Skeletal muscle cell (primary cell): ENCODE results near the gene FOXP3.

Source experiments
- DNase-seq: peaks from one replicate; pipeline ENCODE4 v3.0.0-alpha.2; 2010; ENCODE audit warnings: low read depth
- H3K4me3 ChIP-seq: 2 replicates; pipeline ENCODE4 v1.5.1; 2011; ENCODE audit warnings: low read depth, mild to moderate bottlenecking, control low read depth, low read length, moderate library complexity

Gene FOXP3

DNA sequence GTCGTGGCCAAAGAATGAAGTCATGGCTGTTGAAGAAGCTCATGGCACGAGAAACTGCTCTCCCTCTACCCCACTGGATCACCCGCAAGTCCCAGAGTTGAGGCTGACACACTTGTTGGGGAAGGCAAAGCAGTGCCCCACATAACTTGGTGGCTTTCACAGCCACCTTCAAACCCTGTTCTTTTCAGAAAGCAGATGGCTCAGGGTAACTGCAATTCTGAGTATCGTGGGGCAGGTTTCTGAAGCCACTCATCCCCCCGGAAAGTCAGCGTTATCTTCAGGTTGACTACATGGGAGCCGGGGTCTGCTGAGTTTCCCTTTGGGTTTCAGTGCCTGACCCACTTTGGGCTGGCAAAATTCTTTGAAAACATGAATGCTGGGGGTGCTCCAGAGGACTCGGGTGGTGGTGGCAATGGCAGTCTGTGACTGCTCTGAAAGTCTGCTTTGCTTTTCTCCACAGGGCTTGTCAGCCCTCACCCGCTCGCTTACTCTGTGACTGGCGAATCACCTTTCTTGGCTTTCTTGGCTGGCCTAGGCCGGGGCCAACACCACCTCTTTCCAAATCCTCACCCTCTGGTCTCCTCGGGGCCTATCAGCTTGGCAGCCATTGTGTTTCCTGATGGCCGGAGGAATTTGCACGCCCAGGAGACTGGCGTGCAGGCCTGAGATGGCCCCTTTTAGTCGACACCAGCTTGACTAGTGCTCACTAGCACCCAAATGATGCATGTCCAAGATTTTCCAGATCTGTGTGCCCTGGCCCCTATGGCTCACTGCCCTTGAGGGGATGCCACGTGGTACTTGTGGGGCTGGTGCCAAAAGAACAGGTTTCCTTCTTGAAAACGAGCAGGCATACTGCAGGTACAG is 12.4 kb upstream of the FOXP3 start:
- no peak overlapping the region for H3K4me3 ChIP-seq
- DNase-seq: no peak

GRCh38 chrX:49276207-49276606 is 11.7 kb upstream of the FOXP3 start:
- no peak for DNase-seq
- no peak overlapping the region for H3K4me3 ChIP-seq

GRCh38 chrX:49273181-49273727 is 8.7 kb upstream of the FOXP3 start:
- H3K4me3 ChIP-seq: no peak overlapping the region
- DNase-seq: no peak

DNA sequence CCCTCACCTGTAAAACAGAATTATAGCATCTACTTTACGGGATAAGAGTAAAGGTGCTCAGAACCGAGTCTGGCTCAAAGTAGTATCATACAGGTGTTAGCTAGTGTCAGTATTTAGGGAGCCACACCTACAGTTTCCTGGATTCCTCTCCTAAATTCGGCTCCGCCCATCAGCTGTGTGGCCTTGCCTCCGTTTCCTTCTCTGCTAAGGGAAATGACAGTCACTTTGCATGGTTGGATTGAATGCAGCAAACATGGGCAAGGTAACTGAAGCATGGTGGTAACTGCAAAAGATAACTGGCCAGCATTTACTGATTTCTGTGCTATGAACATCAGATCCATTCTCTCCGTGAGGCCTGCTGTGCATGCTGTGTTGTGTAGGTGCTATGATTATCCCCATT is 7.9 kb upstream of the FOXP3 start:
- DNase-seq: no peak
- no peak overlapping the region for H3K4me3 ChIP-seq

DNA sequence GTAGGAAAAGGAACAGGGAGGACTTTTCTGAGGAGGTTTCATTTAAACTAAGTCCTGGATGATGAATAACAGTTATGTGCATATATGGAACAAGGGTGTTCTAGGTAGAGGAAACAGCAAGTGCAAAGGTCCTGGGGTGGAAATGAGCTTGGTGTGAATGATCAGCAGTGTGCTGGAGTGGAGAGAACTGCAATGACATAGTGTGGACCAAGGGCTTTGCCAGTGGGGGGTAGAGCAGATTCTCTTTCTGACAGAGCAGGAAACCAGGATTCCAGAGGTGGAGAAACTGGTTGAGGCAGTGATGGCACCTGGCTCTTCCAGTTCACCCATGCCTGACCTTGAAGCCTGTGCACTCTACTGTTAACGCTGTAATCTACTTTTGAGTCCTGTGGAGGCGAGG is 6.8 kb upstream of the FOXP3 start:
- no peak for DNase-seq
- H3K4me3 ChIP-seq: no peak overlapping the region

DNA sequence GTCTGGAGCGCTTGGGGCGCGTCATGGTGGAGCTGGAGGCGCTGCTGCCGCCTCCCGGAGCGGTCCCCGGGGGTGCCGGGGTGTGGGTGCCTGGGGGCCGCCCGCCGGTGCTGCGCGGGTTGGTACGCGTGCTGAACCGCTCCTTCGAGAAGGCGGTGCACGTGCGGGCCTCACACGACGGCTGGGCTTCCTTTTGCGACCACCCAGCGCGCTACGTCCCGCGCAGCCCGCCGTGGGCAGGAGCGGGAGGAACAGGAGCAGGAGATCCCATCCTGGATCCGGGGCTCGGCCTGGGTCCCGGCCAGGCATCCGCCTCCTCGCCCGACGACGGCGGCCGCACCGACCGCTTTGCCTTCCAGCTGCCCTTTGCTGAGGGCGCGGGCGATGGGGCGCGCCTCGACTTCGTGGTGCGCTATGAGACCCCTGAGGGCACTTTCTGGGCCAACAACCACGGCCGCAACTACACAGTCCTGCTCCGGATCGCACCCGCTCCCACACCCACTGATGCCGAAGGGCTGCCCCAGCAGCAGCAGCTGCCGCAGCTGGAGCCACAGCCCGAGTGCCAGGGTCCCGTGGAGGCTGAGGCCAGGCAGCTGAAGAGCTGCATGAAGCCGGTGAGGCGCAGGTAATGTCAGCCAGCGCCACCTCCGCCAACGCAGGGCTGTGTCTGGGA is 5.9 kb upstream of the FOXP3 start:
- H3K4me3 ChIP-seq: peak overlapping the region; percentile 62
- DNase-seq: no peak

- DNase-seq: no peak
- H3K4me3 ChIP-seq: peak within 1 kb of the TSS; percentile 62
These were observed 5.3 kb upstream of the FOXP3 start, which contains the start of gene PPP1R3F for GRCh38 chrX:49269767-49270248. Gene PPP1R3F, plus strand, starts transcription at chrX:49269793. Its CDS starts 77 bp downstream, at chrX:49269870.

DNA sequence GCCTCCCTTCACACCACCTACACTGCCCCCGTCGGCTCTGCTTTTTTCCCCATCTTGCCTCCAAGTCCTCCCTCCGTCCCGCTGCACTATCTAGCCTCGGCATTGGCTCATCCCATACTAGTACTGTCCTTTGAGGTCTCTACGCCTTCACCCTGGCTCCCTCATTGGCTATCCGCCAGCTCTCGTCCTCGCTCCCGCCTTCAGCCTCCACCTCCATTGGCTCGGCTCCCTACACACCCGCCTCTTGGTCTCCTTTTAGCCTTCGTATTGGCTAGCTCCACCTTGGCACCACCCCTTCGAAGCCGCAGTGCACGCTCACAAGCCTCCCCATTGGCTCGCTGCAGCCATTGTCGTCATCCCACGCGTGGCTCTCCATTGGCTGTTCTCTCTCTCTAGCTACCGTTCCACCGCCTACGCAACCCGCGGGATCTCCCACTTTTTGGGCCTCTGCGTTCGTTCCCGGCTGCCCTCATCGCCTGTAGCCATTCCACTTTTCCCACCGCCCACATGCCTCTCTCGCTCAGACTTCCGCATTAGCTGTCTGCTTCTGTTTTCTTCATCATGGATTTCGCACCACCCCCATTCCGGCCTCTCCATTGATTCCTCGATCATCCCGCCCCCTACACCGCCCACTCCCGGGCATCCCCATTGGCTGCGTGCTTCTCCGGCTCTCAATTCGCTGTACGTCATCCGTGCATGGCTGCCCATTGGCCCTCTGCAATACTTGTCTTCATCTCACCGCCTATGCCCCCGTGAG is 4.7 kb upstream of the FOXP3 start:
- DNase-seq: peak; percentile 95
- H3K4me3 ChIP-seq: peak overlapping the region; percentile 62

DNA sequence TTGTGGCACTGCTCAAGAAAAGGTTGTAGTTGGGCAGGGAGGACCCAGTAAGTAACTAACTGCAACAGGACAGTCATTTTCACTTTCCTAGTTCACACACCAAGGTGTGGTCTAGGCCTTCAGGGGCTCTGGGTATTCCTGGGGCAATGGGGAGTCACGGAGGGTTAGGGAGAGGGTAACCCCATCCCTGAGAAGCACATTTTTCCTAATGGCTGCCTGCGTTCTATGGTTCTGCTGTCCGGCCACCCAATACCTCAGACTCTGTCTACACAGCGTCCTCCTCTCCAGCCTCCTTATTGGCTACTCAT is 4.1 kb upstream of the FOXP3 start:
- peak overlapping the region; percentile 53 for H3K4me3 ChIP-seq
- no peak for DNase-seq

GRCh38 chrX:49266523-49267445 is 2.3 kb upstream of the FOXP3 start:
- no peak overlapping the region for H3K4me3 ChIP-seq
- DNase-seq: no peak

DNA sequence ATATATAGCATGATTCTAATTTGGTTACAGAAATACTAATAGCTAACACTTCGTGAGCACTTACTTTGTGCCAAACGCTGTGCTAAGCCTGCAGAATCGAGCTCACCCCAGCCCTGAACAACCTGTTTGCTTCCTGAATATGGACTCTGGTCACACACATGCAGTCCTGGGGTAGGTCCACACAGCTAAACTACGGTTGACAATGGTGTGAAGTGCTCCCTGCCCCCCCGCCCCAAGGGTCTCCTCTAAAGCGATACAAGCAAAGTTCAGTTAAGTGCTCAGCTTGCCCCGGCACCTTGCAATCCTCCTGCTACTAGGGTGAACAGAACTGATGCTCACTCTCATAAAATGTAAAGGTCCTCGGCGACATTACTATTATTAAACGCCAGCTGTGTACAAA is 879 bp downstream of the FOXP3 start:
- H3K4me3 ChIP-seq: no peak overlapping the region
- no peak for DNase-seq

DNA sequence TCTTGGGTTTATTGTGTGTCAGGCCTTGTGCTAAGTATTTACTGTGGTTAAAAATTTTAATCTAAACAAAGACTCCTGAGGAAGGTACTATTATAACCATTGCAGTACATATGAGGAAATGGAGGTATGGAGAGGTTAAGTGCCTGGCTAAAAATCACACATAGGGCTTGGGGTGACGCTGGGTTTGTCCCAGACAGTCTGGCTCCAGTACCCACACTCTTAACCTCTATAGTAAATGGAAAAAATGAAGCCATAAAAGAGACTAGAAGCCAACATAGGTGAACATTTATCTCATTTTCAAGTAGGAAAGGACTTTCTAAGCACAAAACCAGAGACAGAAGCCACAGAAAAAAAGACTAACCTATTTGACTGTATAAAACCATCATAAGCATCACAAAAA is 1.9 kb downstream of the FOXP3 start:
- DNase-seq: no peak

DNA sequence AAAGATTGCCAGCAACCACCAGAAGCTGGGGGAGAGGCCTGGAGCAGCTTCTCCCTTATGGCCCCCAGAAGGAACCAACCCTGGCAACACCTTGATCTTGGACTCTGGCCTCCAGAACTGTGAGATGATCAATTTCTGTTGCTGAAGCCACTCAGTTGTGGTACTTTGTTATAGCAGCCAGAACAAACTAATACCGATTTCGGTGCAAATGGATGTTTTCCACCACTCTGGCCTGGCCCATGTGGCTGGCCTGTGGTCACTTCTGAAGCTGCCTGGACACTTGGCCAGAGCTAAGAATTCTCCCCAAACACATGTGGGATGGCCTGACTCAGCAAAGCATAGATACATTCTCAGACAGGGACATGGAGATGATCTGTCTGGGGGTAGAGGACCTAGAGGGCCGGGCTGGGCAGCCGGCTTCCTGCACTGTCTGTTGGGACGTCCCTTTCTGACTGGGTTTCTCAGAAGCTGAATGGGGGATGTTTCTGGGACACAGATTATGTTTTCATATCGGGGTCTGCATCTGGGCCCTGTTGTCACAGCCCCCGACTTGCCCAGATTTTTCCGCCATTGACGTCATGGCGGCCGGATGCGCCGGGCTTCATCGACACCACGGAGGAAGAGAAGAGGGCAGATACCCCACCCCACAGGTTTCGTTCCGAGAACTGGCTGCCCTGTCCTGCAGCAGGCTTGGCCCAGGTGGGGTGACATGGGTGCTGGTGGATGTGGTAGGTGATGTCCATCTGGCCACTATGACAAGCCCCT is 4.1 kb downstream of the FOXP3 start:
- H3K4me3 ChIP-seq: no peak overlapping the region
- no peak for DNase-seq

More for the DNA sequence above, 1.9 kb downstream of the FOXP3 start:
- H3K4me3 ChIP-seq: no peak overlapping the region

- no peak for DNase-seq
- H3K4me3 ChIP-seq: no peak overlapping the region
These were observed 5.8 kb downstream of the FOXP3 start for GRCh38 chrX:49258749-49259124.

GRCh38 chrX:49257846-49258748 is 6.4 kb downstream of the FOXP3 start:
- no peak overlapping the region for H3K4me3 ChIP-seq
- DNase-seq: no peak

- no peak for DNase-seq
- H3K4me3 ChIP-seq: no peak overlapping the region
These were observed 7.3 kb downstream of the FOXP3 start for GRCh38 chrX:49257074-49257790.
